ELR (cell line): ENCODE measurements around the gene IQGAP2.
"Not testable (repeated sequence)": the region's sequence is repeated elsewhere in the genome, so short reads cannot be mapped to it uniquely, and the experiment has no call there.

Source experiments
- DNase-seq: peaks from one replicate; pipeline ENCODE4 v3.0.0-alpha.2; 2015; ENCODE audit warnings: low read depth

Gene IQGAP2

GRCh38 chr5:76663573-76663972, 260.5 kb downstream of the IQGAP2 start:
- no peak for DNase-seq

- DNase-seq, result no peak
Observed at GRCh38 chr5:76664079-76664478, 261.0 kb downstream of the IQGAP2 start.

- DNase-seq, result no peak
Observed at GRCh38 chr5:76667495-76667894, 264.4 kb downstream of the IQGAP2 start.

- DNase-seq, result no peak
Observed at GRCh38 chr5:76669245-76669644, 266.2 kb downstream of the IQGAP2 start.

GRCh38 chr5:76670508-76670907, 267.4 kb downstream of the IQGAP2 start:
- no peak for DNase-seq

GRCh38 chr5:76672242-76672641, 269.2 kb downstream of the IQGAP2 start:
- DNase-seq, result no peak

- DNase-seq, result no peak
Observed at GRCh38 chr5:76673125-76673524, 270.0 kb downstream of the IQGAP2 start.

GRCh38 chr5:76674330-76675066, 271.4 kb downstream of the IQGAP2 start:
- no peak for DNase-seq

- no peak for DNase-seq
Observed at GRCh38 chr5:76675364-76675763, 272.3 kb downstream of the IQGAP2 start.

GRCh38 chr5:76677849-76678472, 274.9 kb downstream of the IQGAP2 start:
- no peak for DNase-seq

- DNase-seq, result no peak
Observed at GRCh38 chr5:76679231-76679630, 276.1 kb downstream of the IQGAP2 start.

- DNase-seq, result not testable (repeated sequence)
Observed at GRCh38 chr5:76680826-76681225, 277.7 kb downstream of the IQGAP2 start.

- DNase-seq, result no peak
Observed at GRCh38 chr5:76681287-76681686, 278.2 kb downstream of the IQGAP2 start.

- DNase-seq, result no peak
Observed at GRCh38 chr5:76682387-76682786, 279.3 kb downstream of the IQGAP2 start.

- no peak for DNase-seq
Observed at GRCh38 chr5:76683816-76684731, 281.0 kb downstream of the IQGAP2 start.

GRCh38 chr5:76684756-76685519, 281.9 kb downstream of the IQGAP2 start:
- no peak for DNase-seq

- DNase-seq, result no peak
Observed at GRCh38 chr5:76685704-76686103, 282.6 kb downstream of the IQGAP2 start.

- DNase-seq, result peak; percentile 36
Observed at GRCh38 chr5:76688212-76688611, 285.1 kb downstream of the IQGAP2 start.

GRCh38 chr5:76688836-76689235, 285.8 kb downstream of the IQGAP2 start:
- DNase-seq, result peak; percentile 68

- peak; percentile 96 for DNase-seq
Observed at GRCh38 chr5:76689321-76690036, 286.4 kb downstream of the IQGAP2 start.

GRCh38 chr5:76690037-76690679, 287.1 kb downstream of the IQGAP2 start:
- DNase-seq, result peak; percentile 26
